Measurements from ENCODE around the gene PARD3.
"Not testable (repeated sequence)": the region's sequence is repeated elsewhere in the genome, so short reads cannot be mapped to it uniquely, and the experiment has no call there.

Gene PARD3

DNA sequence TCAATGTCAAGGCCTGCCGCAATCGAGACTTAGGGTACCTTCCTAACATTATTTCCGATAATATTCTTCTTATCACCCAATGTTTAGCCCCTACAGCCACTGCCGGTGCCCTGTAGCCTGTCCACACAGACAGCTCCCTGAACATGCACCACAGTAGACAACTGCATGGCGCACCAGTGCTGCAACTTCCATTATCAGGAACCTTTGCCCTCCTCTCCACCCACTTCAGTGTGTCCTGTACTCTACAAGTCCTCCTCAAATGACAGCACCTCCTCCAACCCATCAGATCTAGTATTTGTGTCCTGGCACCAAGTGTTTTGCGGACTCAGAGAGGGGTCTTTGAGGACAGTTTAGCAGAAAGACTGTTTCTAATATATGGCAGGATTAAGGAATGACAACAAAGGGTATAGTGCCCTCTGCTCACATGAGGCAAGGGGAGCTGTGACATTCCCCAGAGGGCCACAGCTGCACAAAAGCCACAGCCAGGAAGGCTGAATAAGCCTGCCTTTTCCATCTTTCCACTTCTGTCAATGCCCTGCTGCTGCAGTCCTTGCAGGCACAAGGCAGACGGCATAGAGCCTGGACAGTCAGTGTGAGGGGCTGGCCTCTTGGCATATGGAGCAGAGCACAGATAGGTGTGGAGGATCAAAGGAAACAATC lies 335.4 kb downstream of the PARD3 start:
- DNase-seq = no peak

DNA sequence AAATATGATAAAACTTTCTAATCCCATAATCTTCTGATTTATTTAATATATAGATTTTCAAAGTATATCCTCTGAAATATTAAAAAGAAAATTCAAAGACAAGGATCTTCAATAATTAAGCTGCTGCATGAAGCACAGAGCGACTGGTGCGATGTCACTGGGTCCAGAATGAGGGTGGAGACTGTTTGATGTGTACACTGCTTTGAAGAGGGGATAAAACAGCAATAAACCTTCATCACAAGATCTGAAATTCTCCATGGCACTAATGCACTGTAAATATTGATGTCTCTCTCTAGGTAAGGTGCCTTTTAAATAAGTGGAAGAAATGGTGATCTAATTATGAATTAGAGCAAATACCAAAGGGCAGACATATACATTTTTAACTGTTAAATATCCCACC lies 337.8 kb downstream of the PARD3 start:
- DNase-seq = no peak

DNA sequence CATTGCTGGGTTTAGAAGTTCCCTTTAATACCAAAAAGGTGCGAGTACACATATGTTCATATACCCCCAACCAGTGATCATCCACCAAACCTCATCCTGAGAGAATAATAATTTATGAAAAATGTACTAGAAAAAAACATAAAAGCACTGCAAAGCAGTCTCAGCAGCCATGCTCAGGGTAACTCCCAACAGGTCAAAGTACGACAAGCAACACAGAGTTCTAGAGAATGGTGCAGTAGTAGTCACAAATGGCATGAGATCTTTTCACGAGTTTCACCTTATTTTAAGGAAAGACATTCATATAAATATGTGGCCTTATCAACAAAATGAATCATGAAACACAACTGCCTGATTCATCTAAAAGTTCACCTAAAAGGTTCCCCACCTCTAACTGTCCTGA lies 338.5 kb downstream of the PARD3 start:
- no peak for DNase-seq

DNA sequence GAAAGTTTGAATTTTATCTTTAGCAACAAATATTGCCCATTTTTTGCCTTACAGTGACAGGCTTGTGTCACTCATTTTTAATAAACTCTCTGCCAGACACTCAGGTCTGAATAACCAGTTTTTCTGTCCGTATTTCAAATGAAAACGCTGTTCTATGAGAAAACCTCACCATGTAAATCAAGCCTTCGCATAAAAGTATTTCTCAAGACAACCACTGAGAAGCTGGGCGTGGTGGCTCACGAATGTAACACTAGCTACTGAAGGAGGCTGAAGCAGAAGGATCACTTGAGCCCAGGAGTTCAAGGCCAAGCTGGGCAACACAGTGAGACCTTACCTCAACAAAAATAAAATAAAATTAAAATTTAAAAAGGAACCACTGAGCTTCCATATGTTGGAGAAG lies 339.3 kb downstream of the PARD3 start:
- no peak for DNase-seq

DNA sequence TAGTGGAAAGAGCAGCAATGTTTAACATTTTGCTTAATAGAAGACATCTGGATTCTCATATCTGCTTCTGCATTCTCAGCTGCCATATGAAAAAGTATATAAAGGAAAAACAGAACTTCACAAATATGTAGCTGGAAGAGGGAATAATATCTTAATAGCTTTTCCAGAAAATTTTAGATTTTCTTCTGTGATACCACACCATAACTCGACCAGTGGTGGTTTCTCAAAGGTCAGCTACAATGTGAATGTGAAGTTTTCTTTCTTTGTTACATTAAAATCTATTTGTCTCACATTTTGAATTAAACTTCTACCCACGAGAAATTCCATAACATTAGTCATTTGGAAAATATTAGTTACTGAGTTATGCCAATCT lies 339.8 kb downstream of the PARD3 start:
- no peak for DNase-seq

DNA sequence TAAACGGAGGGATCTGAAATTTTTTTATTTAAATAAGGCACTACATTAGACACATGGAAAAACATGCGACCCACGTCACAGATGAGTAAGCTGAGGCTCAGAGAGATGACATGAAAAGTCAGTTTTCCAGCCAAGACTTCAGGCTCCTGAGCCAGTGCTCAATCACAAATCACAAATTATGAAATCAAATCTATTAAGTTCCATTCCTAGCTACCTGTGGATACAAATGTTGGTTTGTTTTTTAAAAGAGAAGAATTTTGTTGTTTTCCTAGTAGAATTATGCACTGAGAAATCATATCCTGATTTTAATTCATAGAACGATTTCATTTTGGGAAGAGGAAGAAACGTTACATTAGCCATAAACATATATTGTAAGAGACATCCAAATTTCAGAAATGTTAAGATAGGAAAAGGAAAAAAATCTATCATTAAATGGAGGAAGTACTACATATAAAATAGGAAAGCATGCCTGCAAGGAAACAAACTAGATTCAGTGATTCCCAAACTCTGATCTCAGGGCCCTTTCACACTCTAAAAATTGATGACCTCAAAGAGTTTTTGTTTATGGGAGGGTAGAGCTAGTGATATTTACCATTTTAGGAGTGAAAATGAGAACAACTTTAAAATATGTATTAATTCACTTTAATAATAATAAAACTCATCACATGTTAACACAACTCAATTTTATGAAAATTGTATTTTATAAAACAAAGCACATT lies 340.4 kb downstream of the PARD3 start:
- DNase-seq = no peak

DNA sequence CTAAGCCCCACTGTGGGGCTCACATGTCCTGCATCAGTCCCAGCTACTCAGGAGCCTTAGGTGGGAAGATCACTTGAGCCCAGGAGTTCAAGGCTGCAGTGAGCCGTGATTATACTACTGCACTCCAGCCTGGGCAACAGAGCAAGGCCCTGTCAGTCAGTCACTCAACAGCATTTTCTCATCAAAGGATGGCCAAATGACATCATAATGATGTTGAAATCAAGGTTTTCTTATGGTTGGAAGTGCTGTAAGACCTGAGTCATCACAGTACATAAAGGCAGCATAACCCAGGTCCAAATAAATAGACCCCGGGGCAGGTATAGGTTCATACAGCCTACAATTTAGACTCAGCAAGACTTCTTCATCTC lies 341.1 kb downstream of the PARD3 start:
- DNase-seq = no peak

DNA sequence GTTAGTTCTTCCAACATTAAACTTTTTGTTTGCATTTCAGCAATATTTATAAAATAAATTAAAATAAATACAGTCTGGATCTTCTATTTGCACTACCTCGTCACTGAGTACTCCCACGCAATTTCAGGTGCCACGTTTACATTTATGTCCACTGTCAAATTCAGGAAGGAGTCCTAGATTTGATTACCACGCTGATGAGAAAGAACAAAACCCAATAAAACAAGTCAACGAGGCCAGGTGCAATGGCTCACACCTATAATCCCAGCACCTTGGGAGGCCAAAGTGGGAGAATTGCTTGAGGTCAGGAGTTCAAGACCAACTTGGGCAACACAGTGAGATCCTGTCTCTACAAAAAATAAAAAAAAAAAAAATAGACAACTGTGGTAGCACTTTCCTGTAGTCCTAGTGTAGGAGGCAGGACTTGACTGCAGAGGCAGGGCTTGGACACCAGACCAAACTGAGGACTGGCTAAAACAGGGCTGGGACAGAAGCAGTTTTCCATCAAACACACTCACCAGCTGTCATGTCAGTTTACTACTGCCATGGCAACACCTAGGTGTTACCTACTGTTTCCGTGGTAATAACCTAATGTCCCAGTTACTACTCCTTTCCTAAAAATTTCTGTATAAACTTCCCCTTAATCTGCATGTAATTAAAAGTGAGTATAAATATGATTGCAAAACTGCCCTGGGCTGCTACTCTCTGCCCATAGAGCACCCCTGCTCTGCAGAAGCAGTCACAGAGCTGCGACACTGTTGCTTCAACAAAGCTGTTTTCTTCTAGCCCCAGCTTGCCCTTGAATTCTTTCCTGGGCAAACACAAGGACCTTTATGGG lies 341.7 kb downstream of the PARD3 start:
- no peak for DNase-seq

DNA sequence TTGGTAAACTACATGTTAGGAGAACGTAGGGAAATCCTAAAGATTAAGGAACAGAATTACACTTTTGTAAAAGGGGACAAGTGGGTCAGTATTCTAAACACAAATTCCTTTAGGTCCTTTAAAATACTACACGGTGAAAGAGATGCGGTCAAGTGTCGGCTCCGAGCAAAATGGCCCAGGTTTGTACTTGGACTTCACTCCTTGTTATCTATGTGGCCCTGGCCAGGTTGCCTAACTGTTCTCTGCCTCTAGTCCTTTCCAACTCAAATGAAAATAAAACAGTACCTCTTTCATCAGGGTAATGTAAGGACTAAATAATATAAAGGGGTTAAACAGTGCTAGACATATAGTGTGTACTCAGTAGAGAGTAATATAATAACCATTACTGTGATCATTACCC lies 344.8 kb downstream of the PARD3 start:
- DNase-seq = no peak

DNA sequence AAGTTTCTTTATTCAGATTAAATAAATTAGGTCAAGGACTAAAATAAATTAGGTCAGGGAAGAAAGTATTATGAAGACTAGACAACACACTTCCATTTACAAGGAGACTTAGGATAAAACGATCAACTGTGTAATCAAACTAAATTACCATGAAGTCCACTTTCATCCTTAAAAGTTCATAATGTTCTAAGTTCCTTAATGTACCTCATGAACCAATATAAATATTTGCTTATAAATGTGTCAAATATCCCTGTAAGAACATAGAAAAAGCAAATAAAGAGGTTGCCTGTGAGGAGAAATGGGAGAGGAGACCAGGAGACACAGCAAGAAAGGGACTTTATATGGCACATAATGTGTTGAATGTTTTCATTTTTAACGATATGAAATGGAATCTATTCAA lies 345.6 kb downstream of the PARD3 start:
- DNase-seq = no peak

DNA sequence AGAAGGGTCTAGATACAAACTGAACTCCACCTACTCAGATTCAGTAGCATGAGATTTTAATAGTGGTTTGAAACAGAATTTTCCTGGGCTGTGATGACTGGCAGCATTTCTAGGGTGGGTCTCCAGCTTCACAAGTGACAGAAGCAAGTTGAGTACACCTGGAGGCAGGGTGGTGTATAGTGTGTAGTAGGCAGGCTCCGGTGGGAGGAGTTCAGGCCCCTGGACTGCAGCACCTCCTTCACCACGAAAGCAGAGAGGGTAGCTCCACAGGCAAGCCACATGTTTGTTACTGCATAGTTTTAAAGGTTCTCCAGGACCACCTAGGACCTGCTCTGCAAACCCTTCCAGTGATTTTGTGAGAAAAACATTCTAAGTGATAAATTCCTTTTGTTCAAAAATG lies 347.2 kb downstream of the PARD3 start:
- no peak for DNase-seq

DNA sequence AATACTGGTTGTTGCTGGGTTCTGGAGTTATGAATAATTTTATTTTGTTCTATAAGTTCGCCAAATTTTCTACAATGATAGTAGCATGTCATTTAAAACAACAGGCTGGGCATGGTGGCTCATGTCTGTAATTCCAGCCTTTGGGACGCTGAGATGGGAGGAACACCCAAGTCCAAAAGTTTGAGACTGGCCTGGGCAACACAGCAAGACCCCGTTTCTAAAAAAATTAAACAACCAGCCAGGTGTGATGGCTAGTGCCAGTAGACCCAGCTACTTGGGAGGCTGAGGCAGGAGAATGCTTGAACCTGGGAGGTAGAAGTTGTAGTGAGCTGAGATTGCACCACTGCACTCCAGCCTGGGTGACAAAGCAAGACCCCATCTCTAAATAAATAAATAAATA lies 347.7 kb downstream of the PARD3 start:
- no peak for DNase-seq

DNA sequence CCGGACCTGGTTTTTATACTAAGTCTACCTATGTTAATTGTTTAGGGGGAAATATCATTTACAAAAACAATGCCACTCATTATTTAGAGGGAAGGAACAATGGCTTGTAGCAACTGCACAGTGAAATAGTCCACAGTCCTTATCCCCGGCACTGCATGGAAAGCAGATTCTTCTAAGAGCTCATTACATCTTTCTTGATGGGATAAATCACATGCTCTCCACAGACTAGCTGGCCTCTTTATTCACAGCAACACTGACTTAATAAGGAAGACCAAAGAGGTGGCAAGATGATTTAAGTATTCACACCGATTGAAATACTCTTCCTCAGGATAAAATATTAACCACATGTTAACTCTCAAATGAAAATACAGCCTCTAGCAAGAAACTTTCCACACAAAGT lies 349.4 kb downstream of the PARD3 start:
- DNase-seq = no peak

DNA sequence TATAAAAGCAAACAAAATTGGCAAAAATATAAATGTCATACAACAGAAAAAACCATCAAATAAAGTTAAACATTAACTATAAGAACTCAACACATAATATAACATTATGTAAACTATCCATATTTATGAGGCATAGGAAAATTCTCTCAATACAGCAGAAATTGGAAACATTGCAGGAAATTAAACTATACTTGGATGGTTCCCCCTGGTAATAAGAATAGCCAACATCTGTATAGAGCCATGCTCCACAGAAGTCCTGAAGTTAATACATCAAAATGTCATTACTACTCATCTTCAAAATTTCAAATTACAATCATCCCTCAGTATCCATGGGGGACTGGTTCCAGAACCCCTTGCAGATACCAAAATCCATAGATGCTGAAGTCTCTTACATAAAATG lies 350.5 kb downstream of the PARD3 start:
- no peak for DNase-seq

DNA sequence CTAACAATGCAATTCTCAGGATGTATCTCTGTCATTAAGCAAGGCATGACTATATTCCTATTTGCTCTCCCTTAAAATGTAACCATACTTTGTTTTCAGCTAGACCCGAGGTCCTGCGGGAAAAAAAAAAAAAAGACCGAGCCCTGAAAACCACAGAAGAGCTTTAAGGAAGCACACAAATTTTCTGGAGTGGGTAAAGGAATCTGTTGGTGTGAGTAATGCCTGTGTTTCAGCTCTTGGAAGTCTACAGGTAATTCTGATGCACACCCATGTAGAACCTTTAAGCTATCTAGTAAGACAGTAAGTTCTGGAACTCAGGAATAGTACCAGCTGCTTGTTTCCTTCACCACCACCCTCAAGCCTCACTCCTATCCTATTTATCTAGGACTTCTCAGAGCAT lies 351.1 kb downstream of the PARD3 start:
- no peak for DNase-seq

DNA sequence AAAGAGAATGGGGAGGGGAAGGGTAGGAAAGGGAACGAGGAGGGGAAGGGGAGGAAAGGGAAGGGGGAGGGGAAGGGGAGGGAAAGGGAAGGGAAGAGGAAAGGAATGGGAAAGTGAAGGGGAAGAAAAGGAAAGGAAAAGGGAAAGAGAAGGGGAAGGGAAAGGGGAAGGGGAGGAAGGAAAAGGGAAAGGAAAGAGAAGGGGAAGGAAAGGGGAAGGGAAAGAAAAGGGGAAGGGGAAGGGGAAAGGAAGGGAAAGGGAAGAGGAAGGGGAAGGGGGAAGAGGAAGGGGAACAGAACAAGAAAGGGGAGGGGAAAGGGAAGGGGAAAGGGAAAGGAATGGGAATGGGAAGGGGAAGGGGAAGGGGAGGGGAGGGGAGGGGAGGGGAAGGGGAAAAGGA lies 352.1 kb downstream of the PARD3 start:
- no peak for DNase-seq

DNA sequence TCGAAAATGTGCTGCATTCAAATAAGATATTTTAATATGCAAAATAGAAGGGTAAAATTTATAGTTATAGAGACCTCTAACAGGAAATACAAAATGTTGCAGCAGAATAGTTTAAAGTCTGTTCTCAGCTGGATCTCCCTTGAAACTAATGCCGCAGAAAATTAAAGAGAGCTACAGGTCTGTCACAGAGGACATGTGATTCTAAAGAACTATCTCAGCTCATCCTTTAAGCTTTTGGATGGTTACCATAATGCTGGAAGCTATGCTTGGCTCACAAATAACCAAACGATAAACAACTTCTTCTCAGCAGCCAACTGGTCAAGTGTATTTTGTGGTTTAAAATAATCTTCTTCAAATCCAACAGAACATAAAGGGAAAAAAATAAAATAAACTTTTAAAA lies 353.0 kb downstream of the PARD3 start:
- DNase-seq = no peak

DNA sequence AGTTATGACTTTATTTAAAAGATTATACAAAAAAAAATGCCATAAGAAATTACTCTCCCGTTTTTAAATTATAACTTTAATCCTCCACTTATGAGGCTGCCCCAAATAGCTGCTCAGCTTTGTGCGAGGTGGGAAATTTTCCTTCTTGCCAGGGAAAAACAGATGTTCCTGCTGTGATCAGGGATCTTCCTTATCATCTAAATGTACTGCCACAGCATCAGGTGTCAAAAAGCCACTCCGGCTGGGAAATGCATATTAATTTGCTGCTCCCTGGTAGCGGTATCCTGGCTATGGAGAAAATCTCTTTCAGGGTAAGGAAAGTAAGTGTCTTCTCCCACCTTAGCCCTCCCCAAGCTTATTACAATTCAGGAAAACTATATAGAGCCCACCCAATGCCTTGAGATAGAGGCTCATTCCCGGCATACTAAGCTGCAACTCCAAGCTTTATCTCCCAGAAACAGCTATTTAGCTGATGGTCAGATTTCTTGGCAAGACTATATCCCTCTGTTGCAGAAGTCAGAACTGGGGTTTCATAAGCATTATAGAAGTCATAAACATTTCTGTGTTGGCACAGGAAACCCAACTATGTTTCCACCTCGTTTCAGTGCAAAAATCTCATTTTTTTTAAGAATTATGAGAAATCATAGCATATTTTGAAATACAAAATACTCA lies 360.4 kb downstream of the PARD3 start:
- no peak for DNase-seq

DNA sequence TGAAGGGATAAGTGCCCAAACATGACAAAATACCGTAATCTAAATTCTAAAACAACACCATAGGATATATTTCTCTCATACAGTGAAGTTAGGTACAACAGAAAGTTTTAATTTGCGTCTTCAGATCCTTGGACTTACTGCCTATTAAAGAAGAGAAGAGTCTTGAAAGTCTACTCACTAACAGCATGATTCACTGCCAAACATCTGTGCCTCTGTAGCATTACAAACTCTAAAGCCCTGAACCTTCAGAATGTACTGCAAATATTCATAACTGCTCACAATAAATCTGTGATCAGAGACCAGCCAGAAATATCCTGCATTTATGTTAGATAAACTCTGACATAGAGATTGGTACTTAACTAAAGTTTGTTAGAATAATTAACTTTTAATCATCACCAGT lies 365.3 kb downstream of the PARD3 start:
- DNase-seq = no peak

DNA sequence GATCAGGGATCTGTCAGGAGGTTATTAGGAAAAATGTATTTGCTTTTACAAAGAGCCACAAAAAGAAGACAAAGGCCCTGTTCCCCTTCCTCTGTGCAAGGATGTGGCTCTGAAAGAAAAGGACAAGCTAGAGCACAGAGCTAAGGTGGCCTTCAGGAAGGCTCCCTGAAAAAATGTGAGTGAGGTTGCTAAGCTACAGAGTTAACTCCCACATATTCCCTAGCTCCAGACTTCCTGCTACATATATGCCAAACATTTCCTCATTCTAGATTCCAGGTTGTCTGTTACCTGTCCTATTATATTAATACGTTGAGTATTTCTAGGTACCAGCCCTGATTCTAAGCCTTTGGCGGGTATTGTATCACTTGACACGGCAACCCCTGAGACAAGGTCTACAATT lies 369.0 kb downstream of the PARD3 start:
- DNase-seq = no peak

DNA sequence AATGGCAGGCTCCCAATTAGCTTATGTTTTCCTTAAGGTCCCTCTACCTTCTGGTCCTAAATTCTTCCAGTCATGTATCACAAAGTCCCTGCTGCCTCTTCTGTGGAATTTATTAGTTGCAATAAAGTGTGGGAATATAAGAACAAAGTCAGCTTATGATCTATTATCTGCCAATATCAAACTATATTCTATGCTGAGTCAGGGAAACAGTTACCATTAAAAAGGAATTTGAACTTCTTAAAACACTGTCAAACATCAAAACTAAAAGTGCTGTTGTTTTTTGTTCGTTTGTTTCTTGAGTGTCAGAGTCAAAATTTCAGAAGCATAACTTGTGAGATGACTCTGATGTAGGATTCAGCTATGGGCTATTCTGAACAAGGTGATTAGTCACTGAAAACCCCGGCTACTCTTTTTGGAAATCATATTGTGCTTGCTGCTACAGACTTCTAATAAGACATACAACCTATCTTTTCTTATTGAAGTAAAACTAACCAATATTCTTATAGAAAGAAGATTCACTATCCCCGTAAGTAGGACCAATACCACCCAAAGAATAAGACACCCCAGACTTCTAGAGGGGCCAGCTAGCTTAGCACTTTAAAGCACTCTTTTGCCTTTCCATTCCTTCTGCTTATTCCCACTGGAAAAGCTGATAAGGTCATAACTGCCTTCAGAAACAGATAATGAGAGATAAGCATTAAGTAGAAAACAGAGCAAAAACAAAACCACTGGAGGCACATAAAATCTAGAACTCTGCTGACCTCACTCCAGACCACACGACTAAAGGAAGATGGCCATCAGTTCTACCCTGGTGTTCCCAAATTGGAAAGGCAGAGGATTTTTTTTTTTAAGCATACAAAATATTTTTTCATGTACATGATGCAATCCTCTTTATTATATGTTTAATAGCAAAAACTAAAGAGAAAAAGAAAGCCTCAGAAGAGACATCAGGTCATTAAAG lies 370.6 kb downstream of the PARD3 start:
- DNase-seq = no peak

DNA sequence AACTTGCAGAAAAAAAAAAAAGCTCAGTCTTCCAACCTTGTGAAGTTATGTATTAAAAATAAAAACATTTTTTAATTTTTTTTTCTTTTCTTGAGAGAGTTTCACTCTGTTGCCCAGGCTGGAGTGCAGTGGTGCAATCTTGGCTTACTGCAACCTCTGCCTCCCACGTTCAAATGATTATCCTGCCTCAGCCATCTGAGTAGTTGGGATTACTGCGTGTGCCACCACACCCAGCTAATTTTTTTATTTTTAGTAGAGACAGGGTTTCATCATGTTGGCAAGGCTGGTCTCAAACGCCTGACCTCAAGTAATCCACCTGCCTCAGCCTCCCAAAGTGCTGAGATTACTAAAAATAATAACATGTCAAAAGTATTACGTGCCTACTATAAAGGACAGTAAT lies 375.7 kb downstream of the PARD3 start:
- not testable (repeated sequence) for DNase-seq
